ENCODE results near the gene TTC32. TPM values are rescaled to one million over a fixed set of nuclear protein-coding genes. Genes with fewer than 3 reads are reported as not detected.

Gene TTC32
- total and polyA plus RNA-seq, 2 of the 4 experiments (the other 2 are of a cell fraction) = 1.1 to 3.9 TPM

- no peak for TF ChIP-seq MAFK (IDR thresholded peaks at IDR 0.05; ENCODE audit: low read depth, low read length)
- no peak for TF ChIP-seq ELK1 (IDR thresholded peaks at IDR 0.05; ENCODE audit: borderline replicate concordance, low read depth, low read length)
- TF ChIP-seq BHLHE40 (IDR thresholded peaks at IDR 0.05; ENCODE audit: low read depth, low read length) = no peak
- TF ChIP-seq CEBPB (IDR thresholded peaks at IDR 0.05; ENCODE audit: low read depth, low read length) = no peak
- TF ChIP-seq USF2 (IDR thresholded peaks at IDR 0.05; ENCODE audit: low read depth, low read length) = no peak
- TF ChIP-seq NFE2L2 (IDR thresholded peaks at IDR 0.05; ENCODE audit: low read depth, low read length) = no peak
- no peak for TF ChIP-seq CHD1 (IDR thresholded peaks at IDR 0.05; ENCODE audit: low read depth, low read length)
- TF ChIP-seq SMC3 (IDR thresholded peaks at IDR 0.05; ENCODE audit: low read depth, low read length) = no peak
- TF ChIP-seq RAD21 (IDR thresholded peaks at IDR 0.05; ENCODE audit: low read length) = no peak
- Histone ChIP-seq H3K4ac (ENCODE audit: low read depth, low read length) (no peak overlapping the region), H2AK9ac (replicated peaks; ENCODE audit: low read depth, low read length, poor library complexity) (no peak overlapping the region), H3K79me1 (ENCODE audit: low read depth in 1 of 2, low read length in 2 of 2) (no peaks in the 10 kb centered on the region), H3K56ac (ENCODE audit: extremely low read depth, insufficient read depth, low read length) (no peak overlapping the region), H2BK15ac (ENCODE audit: low read depth, low read length) (no peak overlapping the region), H3K18ac (ENCODE audit: low read depth, low read length) (no peak overlapping the region), H3K9me1 (ENCODE audit: insufficient read depth, low read length) (peaks cover 7% of the 10 kb centered on the region; the same call in 1 of the 2 replicates), H3K4me2 (ENCODE audit: low read depth, low read length) (no peak overlapping the region), H3K9me3 (ENCODE audit: control insufficient read depth, insufficient read depth, low read length) (no peaks in the 10 kb centered on the region), H3K27me3 (ENCODE audit: control insufficient read depth, insufficient read depth, low read length) (peaks cover 38% of the 10 kb centered on the region), H4K8ac (ENCODE audit: low read depth in 2 of 2, low read length in 2 of 2) (no peak overlapping the region), H3K36me3 (ENCODE audit: control insufficient read depth, insufficient read depth, low read length) (no peaks in the 10 kb centered on the region), H2BK20ac (ENCODE audit: low read depth, low read length) (no peak overlapping the region), H3K4me1 (ENCODE audit: control insufficient read depth, insufficient read depth, low read length) (peaks cover 9% of the 10 kb centered on the region; the same call in 1 of the 2 replicates), H2BK5ac (ENCODE audit: low read depth, low read length, poor library complexity, severe bottlenecking) (no peak overlapping the region), H3K27ac (ENCODE audit: insufficient read depth, low read length) (no peak overlapping the region), H4K5ac (ENCODE audit: low read depth, low read length) (no peak overlapping the region), H3K23ac (ENCODE audit: low read depth, low read length) (no peak overlapping the region), H3K4me3 (ENCODE audit: insufficient read depth, low read depth, low read length) (no peak overlapping the region), H4K20me1 (ENCODE audit: insufficient read depth, low read length) (peaks cover 3% of the 10 kb centered on the region), H2AFZ (replicated peaks; ENCODE audit: low read length, poor library complexity) (no peak overlapping the region), H2BK120ac (ENCODE audit: low read depth, low read length) (no peak overlapping the region), H2AK5ac (ENCODE audit: low read depth, low read length) (no peak overlapping the region), H3K14ac (replicated peaks; ENCODE audit: low read depth, low read length) (no peak overlapping the region), H4K91ac (ENCODE audit: insufficient read depth, low read depth, low read length) (no peak overlapping the region), H3K9ac (ENCODE audit: low read depth, low read length) (no peak overlapping the region)
- ChIA-PET CTCF (interaction anchor here (0.7 kb wide), 1 partner anchor 8 kb away, joined by 4 read pairs; no protein-coding TSS in a partner anchor), POLR2A (ENCODE audit: unreplicated experiment) (no interaction called here)
- no peak for DNase-seq
- dilution Hi-C loops (cut with HindIII; ENCODE audit: low sequenced_read_pairs, unreplicated experiment) = no loop called here
- in situ Hi-C loops (cut with MboI; ENCODE audit: low sequenced_read_pairs) = loop anchor here (5.0 kb wide), 1 partner anchor 1350 kb away; no protein-coding TSS in a partner anchor
- intact Hi-C loops (cut with micrococcal nuclease) = no loop called here
- no peak for ATAC-seq (ENCODE audit: low read depth)
- no CpG with 5 or more reads among the region's 3 CpGs for WGBS, 2 experiments (ENCODE audit: extremely low coverage in 2 of 2, insufficient read length in 1 of 2)
- BruUV-seq (replicated peaks) = no TSS peak
These were observed 29.5 kb downstream of the TTC32 start for GRCh38 chr2:19872302-19872701.

Measured in IMR-90 (cell line).